GM12864 (cell line): ENCODE results near the gene CD180.

Experiments
- DNase-seq: peaks from one replicate; pipeline ENCODE4 v3.0.0-alpha.2; 2011; ENCODE audit warnings: low read depth
- H3K4me3 ChIP-seq: 2 replicates; pipeline ENCODE4 v1.5.1; 2011; ENCODE audit warnings: mild to moderate bottlenecking, low read depth, low read length, control low read depth
- TF ChIP-seq, protein P1 (sequence below): IDR thresholded peaks from 2 replicates; pipeline ENCODE4 v1.5.1; 2011; ENCODE audit warnings: low read depth, mild to moderate bottlenecking, moderate library complexity, low read length, control low read depth, inconsistent platforms; ENCODE audit errors: missing control alignments

The CD180 gene

DNA sequence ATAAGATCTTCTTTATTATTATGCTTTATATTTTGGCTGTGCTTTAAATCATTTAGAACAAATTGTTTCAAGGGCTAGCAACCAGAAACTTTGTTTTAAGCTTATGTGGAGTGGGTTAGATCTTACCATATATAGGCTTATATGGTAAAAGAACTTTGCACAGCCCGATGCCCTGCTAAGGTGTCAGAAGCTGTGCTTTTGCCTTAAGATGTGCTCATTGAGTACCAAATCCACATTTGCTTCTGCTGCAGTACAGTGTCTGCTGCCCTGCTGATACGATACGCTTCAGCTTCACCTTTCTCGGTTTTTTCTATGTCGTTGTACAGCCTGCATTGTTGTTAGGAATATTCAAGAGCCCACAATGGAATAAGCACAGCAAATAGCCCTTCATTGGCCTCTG is 34.8 kb downstream of the CD180 start:
- H3K4me3 ChIP-seq: no peak overlapping the region
- no peak for DNase-seq
- TF ChIP-seq, protein P1, sequence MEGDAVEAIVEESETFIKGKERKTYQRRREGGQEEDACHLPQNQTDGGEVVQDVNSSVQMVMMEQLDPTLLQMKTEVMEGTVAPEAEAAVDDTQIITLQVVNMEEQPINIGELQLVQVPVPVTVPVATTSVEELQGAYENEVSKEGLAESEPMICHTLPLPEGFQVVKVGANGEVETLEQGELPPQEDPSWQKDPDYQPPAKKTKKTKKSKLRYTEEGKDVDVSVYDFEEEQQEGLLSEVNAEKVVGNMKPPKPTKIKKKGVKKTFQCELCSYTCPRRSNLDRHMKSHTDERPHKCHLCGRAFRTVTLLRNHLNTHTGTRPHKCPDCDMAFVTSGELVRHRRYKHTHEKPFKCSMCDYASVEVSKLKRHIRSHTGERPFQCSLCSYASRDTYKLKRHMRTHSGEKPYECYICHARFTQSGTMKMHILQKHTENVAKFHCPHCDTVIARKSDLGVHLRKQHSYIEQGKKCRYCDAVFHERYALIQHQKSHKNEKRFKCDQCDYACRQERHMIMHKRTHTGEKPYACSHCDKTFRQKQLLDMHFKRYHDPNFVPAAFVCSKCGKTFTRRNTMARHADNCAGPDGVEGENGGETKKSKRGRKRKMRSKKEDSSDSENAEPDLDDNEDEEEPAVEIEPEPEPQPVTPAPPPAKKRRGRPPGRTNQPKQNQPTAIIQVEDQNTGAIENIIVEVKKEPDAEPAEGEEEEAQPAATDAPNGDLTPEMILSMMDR: no peak

DNA sequence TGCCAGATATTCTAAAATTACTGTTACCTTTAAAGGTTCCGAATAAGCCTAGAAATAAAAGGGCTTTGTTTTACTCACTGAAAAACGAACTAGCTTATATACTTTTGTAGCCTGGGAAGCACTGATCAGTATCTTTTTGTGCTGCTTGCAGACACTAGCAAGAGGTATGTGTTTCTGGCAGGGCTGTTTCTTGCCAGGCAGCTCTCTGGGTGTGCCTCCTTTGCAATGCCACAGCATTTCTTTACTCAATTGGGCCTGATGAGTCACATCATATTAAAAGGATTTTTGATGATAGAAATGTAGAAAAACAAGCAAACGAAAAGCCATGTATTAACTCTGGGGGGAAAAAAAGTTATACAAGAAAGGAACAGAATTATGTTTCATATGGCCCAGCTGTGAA is 35.6 kb downstream of the CD180 start:
- no peak overlapping the region for H3K4me3 ChIP-seq
- TF ChIP-seq, protein P1: no peak
- DNase-seq: no peak

DNA sequence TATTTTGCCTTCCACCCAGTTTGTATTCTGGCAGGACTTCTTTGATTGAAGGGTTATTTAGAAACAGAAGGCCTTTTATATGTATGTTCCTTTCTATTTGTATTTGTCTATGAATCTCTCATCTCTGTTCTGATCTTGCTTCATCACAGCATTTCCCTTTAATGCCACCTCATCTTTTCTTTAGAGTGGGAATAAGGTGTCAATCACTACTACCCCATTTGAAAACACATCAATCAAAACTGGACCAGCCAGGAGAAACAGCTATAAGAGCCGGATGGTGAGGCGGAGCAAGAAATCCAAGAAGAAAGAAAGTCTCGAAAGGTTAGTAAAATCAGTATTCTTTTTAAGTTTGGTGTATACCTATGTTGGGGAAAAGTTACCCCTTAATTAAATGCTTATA is 36.3 kb downstream of the CD180 start:
- DNase-seq: no peak
- TF ChIP-seq, protein P1: no peak
- H3K4me3 ChIP-seq: no peak overlapping the region

DNA sequence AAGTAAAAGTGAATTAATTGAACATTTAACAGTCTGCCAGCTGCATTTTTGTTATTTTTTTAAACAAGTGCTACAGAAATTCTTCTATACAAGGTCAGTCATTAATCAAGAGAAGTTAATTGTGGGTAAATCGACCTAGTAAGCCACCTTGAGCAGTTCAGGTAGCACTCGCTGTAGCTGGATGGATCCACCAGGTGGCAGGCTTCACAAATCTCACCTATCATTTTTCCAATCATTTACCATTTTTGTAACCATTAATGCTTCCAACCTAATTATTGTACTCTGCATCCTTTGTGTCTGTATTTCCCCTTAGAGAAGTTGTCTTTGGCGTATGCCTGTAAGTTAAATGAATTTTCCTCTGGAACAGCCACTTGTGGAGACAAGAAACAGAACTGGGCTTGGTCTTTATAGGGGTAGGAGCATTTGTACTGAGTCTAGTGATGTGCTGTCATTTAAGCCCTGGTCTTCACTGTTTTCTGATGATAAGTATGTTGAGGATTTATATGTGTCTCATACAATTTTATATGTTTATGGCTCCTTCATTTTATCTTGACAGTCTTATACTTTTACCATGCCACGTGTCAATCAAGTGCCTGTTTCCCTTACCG is 39.5 kb downstream of the CD180 start:
- TF ChIP-seq, protein P1: peak; percentile 82
- peak; percentile 30 for DNase-seq
- H3K4me3 ChIP-seq: no peak overlapping the region

DNA sequence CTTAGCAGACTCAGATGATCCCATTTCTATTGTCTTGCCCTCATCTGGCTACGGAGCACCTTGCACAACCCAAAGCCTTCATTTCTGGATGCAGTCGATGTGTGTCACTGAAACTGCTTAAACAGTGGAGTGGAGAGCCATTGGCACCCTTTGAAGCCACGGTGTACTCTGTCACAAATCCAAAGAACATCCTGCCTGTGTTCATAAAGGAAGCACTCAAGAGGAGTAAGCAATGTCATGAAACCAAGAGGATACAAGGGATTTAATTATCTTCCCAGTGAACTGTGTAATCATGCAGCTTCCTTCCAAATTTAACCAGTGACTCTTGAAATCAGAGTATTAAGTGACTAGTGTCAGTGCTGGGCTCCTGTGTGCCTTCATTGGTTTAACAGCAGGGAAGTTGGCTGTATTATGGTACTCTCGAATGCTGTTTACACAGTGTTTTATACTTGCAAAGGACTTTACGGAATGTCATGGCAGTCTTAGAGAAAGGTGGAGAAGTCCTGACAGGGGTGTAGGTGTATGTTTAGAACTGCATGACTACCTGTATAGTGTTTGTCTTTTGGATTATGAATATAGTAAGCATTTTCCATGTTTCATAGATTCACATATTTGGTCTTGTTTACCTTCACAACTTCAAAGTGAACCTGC is 41.9 kb downstream of the CD180 start:
- no peak overlapping the region for H3K4me3 ChIP-seq
- TF ChIP-seq, protein P1: no peak
- DNase-seq: no peak

DNA sequence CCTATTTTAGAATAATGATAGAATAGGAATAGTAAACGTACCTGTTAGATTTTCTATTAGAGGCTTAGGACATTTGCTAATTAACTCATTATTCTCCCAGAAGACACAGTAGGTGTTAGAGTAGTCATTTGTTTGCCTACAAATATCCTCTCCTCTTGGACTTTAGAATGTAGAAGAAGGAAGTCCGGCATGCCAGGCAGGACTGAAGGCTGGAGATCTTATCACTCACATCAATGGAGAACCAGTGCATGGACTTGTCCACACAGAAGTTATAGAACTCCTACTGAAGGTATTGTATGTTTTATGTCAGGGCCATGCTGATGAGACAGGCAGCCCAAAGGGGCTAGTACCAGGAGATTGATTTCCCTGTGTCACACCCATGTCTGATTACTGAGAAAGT is 43.3 kb downstream of the CD180 start:
- TF ChIP-seq, protein P1: no peak
- H3K4me3 ChIP-seq: no peak overlapping the region
- DNase-seq: no peak

DNA sequence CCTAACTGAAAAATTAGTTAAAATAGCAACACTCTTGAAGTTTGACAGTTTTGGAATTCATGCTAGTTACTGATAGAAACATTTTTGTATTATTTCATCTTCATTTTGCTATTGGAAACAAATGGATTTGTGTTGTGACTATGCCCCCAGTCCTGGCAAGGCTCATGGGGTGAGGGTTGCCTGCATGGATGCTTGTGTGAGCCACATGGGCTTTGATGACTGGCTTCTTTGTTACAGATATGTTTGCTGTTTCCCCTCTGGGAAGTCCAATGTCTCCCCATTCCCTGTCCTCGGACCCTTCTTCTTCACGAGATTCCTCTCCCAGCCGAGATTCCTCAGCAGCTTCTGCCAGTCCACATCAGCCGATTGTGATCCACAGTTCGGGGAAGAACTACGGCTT is 44.2 kb downstream of the CD180 start:
- TF ChIP-seq, protein P1: no peak
- no peak for DNase-seq
- no peak overlapping the region for H3K4me3 ChIP-seq
